Measurements from ENCODE around the gene HSPA12B.

HSPA12B gene

GRCh38 chr20:3745686-3746173 lies 13.2 kb downstream of the HSPA12B start:
- no peak overlapping the region for H3K9ac ChIP-seq (ENCODE audit: insufficient read length)
- H3K9me3 ChIP-seq (ENCODE audit: low read depth, low read length): no peaks in the 10 kb centered on the region
- H3K36me3 ChIP-seq (ENCODE audit: insufficient read depth, low read length): no peaks in the 10 kb centered on the region
- DNase-seq (ENCODE audit: low read depth, low spot score): no peak
- no peak overlapping the region for H3K4me3 ChIP-seq
- no peak overlapping the region for H3K27ac ChIP-seq
- TF ChIP-seq FOXP2 (optimal IDR thresholded peaks at IDR 0.05; ENCODE audit: control extremely low read depth, extremely low read length, insufficient read depth) (no peak), EZH2 (IDR thresholded peaks at IDR 0.05) (no peak), POLR2AphosphoS5 (IDR thresholded peaks at IDR 0.05; ENCODE audit: borderline replicate concordance, low read depth, low read length) (no peak)

- no peaks in the 10 kb centered on the region for H3K36me3 ChIP-seq (ENCODE audit: insufficient read depth, low read length)
- H3K4me3 ChIP-seq: no peak overlapping the region
- no peaks in the 10 kb centered on the region for H3K9me3 ChIP-seq (ENCODE audit: low read depth, low read length)
- DNase-seq (ENCODE audit: low read depth, low spot score): no peak
- H3K27ac ChIP-seq: no peak overlapping the region
- no peak for TF ChIP-seq FOXP2 (optimal IDR thresholded peaks at IDR 0.05; ENCODE audit: control extremely low read depth, extremely low read length, insufficient read depth)
- no peak for TF ChIP-seq POLR2AphosphoS5 (IDR thresholded peaks at IDR 0.05; ENCODE audit: borderline replicate concordance, low read depth, low read length)
- no peak for TF ChIP-seq EZH2 (IDR thresholded peaks at IDR 0.05)
- no peak overlapping the region for H3K9ac ChIP-seq (ENCODE audit: insufficient read length)
Observed at GRCh38 chr20:3747471-3747870, 15.0 kb downstream of the HSPA12B start.

- no peak for TF ChIP-seq FOXP2 (optimal IDR thresholded peaks at IDR 0.05; ENCODE audit: control extremely low read depth, extremely low read length, insufficient read depth)
- TF ChIP-seq POLR2AphosphoS5 (IDR thresholded peaks at IDR 0.05; ENCODE audit: borderline replicate concordance, low read depth, low read length): no peak
- TF ChIP-seq EZH2 (IDR thresholded peaks at IDR 0.05): no peak
- H3K4me3 ChIP-seq: no peak overlapping the region
- H3K36me3 ChIP-seq (ENCODE audit: insufficient read depth, low read length): no peaks in the 10 kb centered on the region
- no peaks in the 10 kb centered on the region for H3K9me3 ChIP-seq (ENCODE audit: low read depth, low read length)
- no peak overlapping the region for H3K9ac ChIP-seq (ENCODE audit: insufficient read length)
- no peak for DNase-seq (ENCODE audit: low read depth, low spot score)
- no peak overlapping the region for H3K27ac ChIP-seq
Observed at GRCh38 chr20:3748073-3748472, 15.6 kb downstream of the HSPA12B start.

- H3K27ac ChIP-seq: no peak overlapping the region
- no peaks in the 10 kb centered on the region for H3K9me3 ChIP-seq (ENCODE audit: low read depth, low read length)
- TF ChIP-seq EZH2 (IDR thresholded peaks at IDR 0.05) (no peak), FOXP2 (optimal IDR thresholded peaks at IDR 0.05; ENCODE audit: control extremely low read depth, extremely low read length, insufficient read depth) (no peak), POLR2AphosphoS5 (IDR thresholded peaks at IDR 0.05; ENCODE audit: borderline replicate concordance, low read depth, low read length) (no peak)
- H3K36me3 ChIP-seq (ENCODE audit: insufficient read depth, low read length): no peaks in the 10 kb centered on the region; the same call in 1 of the 2 replicates
- no peak overlapping the region for H3K4me3 ChIP-seq
- no peak for DNase-seq (ENCODE audit: low read depth, low spot score)
- H3K9ac ChIP-seq (ENCODE audit: insufficient read length): no peak overlapping the region
Observed at GRCh38 chr20:3749087-3749688, 16.7 kb downstream of the HSPA12B start.

GRCh38 chr20:3749689-3750531 lies 17.4 kb downstream of the HSPA12B start:
- Histone ChIP-seq H3K36me3 (ENCODE audit: insufficient read depth, low read length) (peaks cover 6% of the 10 kb centered on the region; the same call in 1 of the 2 replicates), H3K9ac (ENCODE audit: insufficient read length) (no peak overlapping the region), H3K9me3 (ENCODE audit: low read depth, low read length) (no peaks in the 10 kb centered on the region), H3K4me3 (no peak overlapping the region), H3K27ac (no peak overlapping the region)
- DNase-seq (ENCODE audit: low read depth, low spot score): no peak
- TF ChIP-seq POLR2AphosphoS5 (IDR thresholded peaks at IDR 0.05; ENCODE audit: borderline replicate concordance, low read depth, low read length) (no peak), FOXP2 (optimal IDR thresholded peaks at IDR 0.05; ENCODE audit: control extremely low read depth, extremely low read length, insufficient read depth) (no peak), EZH2 (IDR thresholded peaks at IDR 0.05) (no peak)

- TF ChIP-seq EZH2 (IDR thresholded peaks at IDR 0.05): no peak
- no peak for TF ChIP-seq POLR2AphosphoS5 (IDR thresholded peaks at IDR 0.05; ENCODE audit: borderline replicate concordance, low read depth, low read length)
- TF ChIP-seq FOXP2 (optimal IDR thresholded peaks at IDR 0.05; ENCODE audit: control extremely low read depth, extremely low read length, insufficient read depth): no peak
- Histone ChIP-seq H3K36me3 (ENCODE audit: insufficient read depth, low read length) (peaks cover 18% of the 10 kb centered on the region; the same call in 1 of the 2 replicates), H3K9ac (ENCODE audit: insufficient read length) (no peak overlapping the region), H3K4me3 (no peak overlapping the region), H3K9me3 (ENCODE audit: low read depth, low read length) (no peaks in the 10 kb centered on the region), H3K27ac (no peak overlapping the region)
- DNase-seq (ENCODE audit: low read depth, low spot score): no peak
Observed at GRCh38 chr20:3751305-3751674, 18.8 kb downstream of the HSPA12B start.

GRCh38 chr20:3751675-3752385 lies 19.3 kb downstream of the HSPA12B start:
- Histone ChIP-seq H3K9ac (ENCODE audit: insufficient read length) (no peak overlapping the region), H3K27ac (no peak overlapping the region), H3K9me3 (ENCODE audit: low read depth, low read length) (no peaks in the 10 kb centered on the region), H3K4me3 (no peak overlapping the region), H3K36me3 (ENCODE audit: insufficient read depth, low read length) (peaks cover 22% of the 10 kb centered on the region; the same call in 1 of the 2 replicates)
- DNase-seq (ENCODE audit: low read depth, low spot score): no peak
- no peak for TF ChIP-seq FOXP2 (optimal IDR thresholded peaks at IDR 0.05; ENCODE audit: control extremely low read depth, extremely low read length, insufficient read depth)
- no peak for TF ChIP-seq EZH2 (IDR thresholded peaks at IDR 0.05)
- TF ChIP-seq POLR2AphosphoS5 (IDR thresholded peaks at IDR 0.05; ENCODE audit: borderline replicate concordance, low read depth, low read length): no peak

GRCh38 chr20:3752386-3752759 lies 19.9 kb downstream of the HSPA12B start:
- Histone ChIP-seq H3K9ac (ENCODE audit: insufficient read length) (no peak overlapping the region), H3K4me3 (no peak overlapping the region), H3K9me3 (ENCODE audit: low read depth, low read length) (no peaks in the 10 kb centered on the region), H3K27ac (no peak overlapping the region), H3K36me3 (ENCODE audit: insufficient read depth, low read length) (peaks cover 25% of the 10 kb centered on the region; the same call in 1 of the 2 replicates)
- DNase-seq (ENCODE audit: low read depth, low spot score): no peak
- TF ChIP-seq EZH2 (IDR thresholded peaks at IDR 0.05): no peak
- no peak for TF ChIP-seq POLR2AphosphoS5 (IDR thresholded peaks at IDR 0.05; ENCODE audit: borderline replicate concordance, low read depth, low read length)
- no peak for TF ChIP-seq FOXP2 (optimal IDR thresholded peaks at IDR 0.05; ENCODE audit: control extremely low read depth, extremely low read length, insufficient read depth)
